ENCODE data around the gene NFKBIA.
"Not testable (repeated sequence)": the region's sequence is repeated elsewhere in the genome, so short reads cannot be mapped to it uniquely, and the experiment has no call there.

The NFKBIA gene

GRCh38 chr14:35400648-35401421, 3.7 kb downstream of the NFKBIA start:
- H3K9ac ChIP-seq: no peak overlapping the region
- H3K36me3 ChIP-seq (ENCODE audit: insufficient read depth): peaks cover 15% of the 10 kb centered on the region; the same call in 1 of the 2 replicates
- no peak overlapping the region for H3K4me3 ChIP-seq (IDR thresholded peaks at IDR 0.05; ENCODE audit: insufficient read depth, low read depth, low read length)
- no peak for TF ChIP-seq CTCF (conservative IDR thresholded peaks at IDR 0.05; ENCODE audit: low read depth, low read length)
- no peaks in the 10 kb centered on the region for H4K20me1 ChIP-seq (ENCODE audit: insufficient read depth)
- peaks cover 17% of the 10 kb centered on the region for H3K79me2 ChIP-seq (ENCODE audit: insufficient read depth, low read depth)
- H3K4me2 ChIP-seq: no peak overlapping the region
- no peaks in the 10 kb centered on the region for H3K27me3 ChIP-seq (ENCODE audit: insufficient read depth, low read depth)
- H2AFZ ChIP-seq (ENCODE audit: low read depth): no peak overlapping the region
- H3K27ac ChIP-seq: no peak overlapping the region
- peaks cover 25% of the 10 kb centered on the region for H3K4me1 ChIP-seq (ENCODE audit: low read depth, poor library complexity, severe bottlenecking)

GRCh38 chr14:35399083-35399937, 5.2 kb downstream of the NFKBIA start:
- H3K79me2 ChIP-seq (ENCODE audit: insufficient read depth, low read depth): peaks cover 17% of the 10 kb centered on the region
- TF ChIP-seq CTCF (conservative IDR thresholded peaks at IDR 0.05; ENCODE audit: low read depth, low read length): no peak
- no peak overlapping the region for H3K4me3 ChIP-seq (IDR thresholded peaks at IDR 0.05; ENCODE audit: insufficient read depth, low read depth, low read length)
- no peaks in the 10 kb centered on the region for H4K20me1 ChIP-seq (ENCODE audit: insufficient read depth)
- H3K27me3 ChIP-seq (ENCODE audit: insufficient read depth, low read depth): no peaks in the 10 kb centered on the region
- H3K9ac ChIP-seq: no peak overlapping the region
- no peak overlapping the region for H2AFZ ChIP-seq (ENCODE audit: low read depth)
- no peak overlapping the region for H3K27ac ChIP-seq
- H3K4me1 ChIP-seq (ENCODE audit: low read depth, poor library complexity, severe bottlenecking): peaks cover 18% of the 10 kb centered on the region
- no peak overlapping the region for H3K4me2 ChIP-seq
- H3K36me3 ChIP-seq (ENCODE audit: insufficient read depth): peaks cover 15% of the 10 kb centered on the region; the same call in 1 of the 2 replicates

- H4K20me1 ChIP-seq (ENCODE audit: insufficient read depth): no peaks in the 10 kb centered on the region
- H3K9ac ChIP-seq: no peak overlapping the region
- no peaks in the 10 kb centered on the region for H3K27me3 ChIP-seq (ENCODE audit: insufficient read depth, low read depth)
- TF ChIP-seq CTCF (conservative IDR thresholded peaks at IDR 0.05; ENCODE audit: low read depth, low read length): no peak
- H3K79me2 ChIP-seq (ENCODE audit: insufficient read depth, low read depth): peaks cover 12% of the 10 kb centered on the region
- no peak overlapping the region for H2AFZ ChIP-seq (ENCODE audit: low read depth)
- H3K4me3 ChIP-seq (IDR thresholded peaks at IDR 0.05; ENCODE audit: insufficient read depth, low read depth, low read length): no peak overlapping the region
- H3K4me1 ChIP-seq (ENCODE audit: low read depth, poor library complexity, severe bottlenecking): peaks cover 18% of the 10 kb centered on the region
- H3K36me3 ChIP-seq (ENCODE audit: insufficient read depth): peaks cover 10% of the 10 kb centered on the region; the same call in 1 of the 2 replicates
- H3K4me2 ChIP-seq: no peak overlapping the region
- no peak overlapping the region for H3K27ac ChIP-seq
These were observed 6.4 kb downstream of the NFKBIA start for GRCh38 chr14:35398071-35398584.

- not testable (repeated sequence) for H4K20me1 ChIP-seq (ENCODE audit: insufficient read depth); H3K4me1 ChIP-seq (ENCODE audit: low read depth, poor library complexity, severe bottlenecking); H3K27ac ChIP-seq; H3K79me2 ChIP-seq (ENCODE audit: insufficient read depth, low read depth); H3K4me2 ChIP-seq; H3K4me3 ChIP-seq (IDR thresholded peaks at IDR 0.05; ENCODE audit: insufficient read depth, low read depth, low read length); H3K36me3 ChIP-seq (ENCODE audit: insufficient read depth); H3K27me3 ChIP-seq (ENCODE audit: insufficient read depth, low read depth); H2AFZ ChIP-seq (ENCODE audit: low read depth); H3K9ac ChIP-seq
These were observed 7.9 kb downstream of the NFKBIA start for GRCh38 chr14:35396610-35397009.

Measured in KMS-11 (cell line).